RWPE2 (cell line): Measurements from ENCODE around the gene S1PR4.

Experiments used
- ATAC-seq: fragments of 200-7000 bp; cut with Tn5 transposase; 3 replicates; pipeline ENCODE4 v1.9.1; 2021; ENCODE audit warnings: low read depth
- DNase-seq: peaks from one replicate; pipeline ENCODE4 v3.0.0-alpha.2; 2020; ENCODE audit warnings: low spot score
- H3K27ac ChIP-seq: fragments of 450-650 bp; 2 replicates; pipeline ENCODE4 v1.5.1; 2017; ENCODE audit warnings: mild to moderate bottlenecking; ENCODE audit not compliant: poor library complexity, severe bottlenecking
- H3K27me3 ChIP-seq: fragments of 250-450 bp; sonication (Bioruptor Pico); 2 replicates; pipeline ENCODE4 v1.5.1; 2021; ENCODE audit warnings: mild to moderate bottlenecking, moderate library complexity; ENCODE audit not compliant: insufficient read depth, poor library complexity, severe bottlenecking
- H3K36me3 ChIP-seq: fragments of 250-450 bp; sonication (Bioruptor Pico); 2 replicates; pipeline ENCODE4 v1.5.1; 2020; ENCODE audit warnings: low read depth, mild to moderate bottlenecking, moderate library complexity
- H3K4me1 ChIP-seq: fragments of 250-450 bp; sonication (Bioruptor Pico); 2 replicates; pipeline ENCODE4 v1.5.1; 2021; ENCODE audit warnings: mild to moderate bottlenecking, moderate library complexity; ENCODE audit not compliant: insufficient read depth, poor library complexity, severe bottlenecking
- H3K4me3 ChIP-seq: fragments of 250-450 bp; sonication (Bioruptor Pico); 2 replicates; pipeline ENCODE4 v1.5.1; 2021; ENCODE audit warnings: mild to moderate bottlenecking, moderate library complexity; ENCODE audit not compliant: severe bottlenecking
- H3K9me3 ChIP-seq: fragments of 250-450 bp; sonication (Bioruptor Pico); 2 replicates; pipeline ENCODE4 v1.5.1; 2021; ENCODE audit warnings: mild to moderate bottlenecking, moderate library complexity; ENCODE audit not compliant: severe bottlenecking
- TF ChIP-seq, protein P1 (sequence below): fragments of 450-650 bp; IDR thresholded peaks from one replicate; pipeline ENCODE4 v1.5.1; 2017; ENCODE audit warnings: mild to moderate bottlenecking, moderate library complexity; ENCODE audit not compliant: poor library complexity, severe bottlenecking

Gene S1PR4

DNA sequence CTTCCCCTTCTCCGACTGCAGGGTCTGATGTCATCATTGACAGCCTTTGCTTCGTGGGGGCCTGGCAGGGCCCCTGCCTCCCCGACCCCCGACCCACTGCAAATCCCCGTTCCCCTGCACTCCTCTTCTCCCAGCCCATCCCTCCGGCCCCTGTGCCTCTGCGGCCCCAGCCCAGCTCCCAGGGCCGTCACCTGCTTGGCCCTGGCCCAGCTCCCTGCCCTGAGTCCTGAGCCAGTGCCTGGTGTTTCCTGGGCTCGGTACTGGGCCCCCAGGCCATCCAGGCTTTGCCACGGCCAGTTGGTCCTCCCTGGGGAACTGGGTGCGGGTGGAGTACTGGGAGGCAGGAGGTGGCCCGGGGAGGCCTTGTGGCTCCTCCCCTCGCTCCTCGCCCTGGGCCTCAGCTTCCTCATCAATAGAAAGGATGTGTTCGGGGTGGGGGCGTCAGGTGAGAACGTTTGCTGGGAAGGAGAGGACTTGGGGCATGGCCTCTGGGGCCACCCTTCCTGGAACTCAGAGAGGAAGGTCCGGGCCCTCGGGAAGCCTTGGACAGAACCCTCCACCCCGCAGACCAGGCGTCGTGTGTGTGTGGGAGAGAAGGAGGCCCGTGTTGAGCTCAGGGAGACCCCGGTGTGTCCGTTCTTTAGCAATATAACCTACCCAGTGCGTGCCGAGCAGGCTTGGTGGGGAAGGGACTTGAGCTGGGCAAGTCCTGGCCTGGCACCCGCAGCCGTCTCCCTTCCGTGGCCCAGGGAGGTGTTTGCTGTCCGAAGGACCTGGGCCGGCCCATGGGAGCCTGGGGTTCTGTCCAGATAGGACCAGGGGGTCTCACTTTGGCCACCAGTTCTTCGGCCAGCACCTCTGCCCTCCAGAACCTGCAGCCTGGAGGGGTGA is 30.0 kb downstream of the S1PR4 start:
- H3K27ac ChIP-seq = no peak overlapping the region
- DNase-seq (peak; percentile 38), ATAC-seq (no peak)
- H3K4me3 ChIP-seq = no peak overlapping the region
- H3K27me3 ChIP-seq = no peaks in the 10 kb centered on the region
- H3K4me1 ChIP-seq = no peaks in the 10 kb centered on the region
- TF ChIP-seq, protein P1, sequence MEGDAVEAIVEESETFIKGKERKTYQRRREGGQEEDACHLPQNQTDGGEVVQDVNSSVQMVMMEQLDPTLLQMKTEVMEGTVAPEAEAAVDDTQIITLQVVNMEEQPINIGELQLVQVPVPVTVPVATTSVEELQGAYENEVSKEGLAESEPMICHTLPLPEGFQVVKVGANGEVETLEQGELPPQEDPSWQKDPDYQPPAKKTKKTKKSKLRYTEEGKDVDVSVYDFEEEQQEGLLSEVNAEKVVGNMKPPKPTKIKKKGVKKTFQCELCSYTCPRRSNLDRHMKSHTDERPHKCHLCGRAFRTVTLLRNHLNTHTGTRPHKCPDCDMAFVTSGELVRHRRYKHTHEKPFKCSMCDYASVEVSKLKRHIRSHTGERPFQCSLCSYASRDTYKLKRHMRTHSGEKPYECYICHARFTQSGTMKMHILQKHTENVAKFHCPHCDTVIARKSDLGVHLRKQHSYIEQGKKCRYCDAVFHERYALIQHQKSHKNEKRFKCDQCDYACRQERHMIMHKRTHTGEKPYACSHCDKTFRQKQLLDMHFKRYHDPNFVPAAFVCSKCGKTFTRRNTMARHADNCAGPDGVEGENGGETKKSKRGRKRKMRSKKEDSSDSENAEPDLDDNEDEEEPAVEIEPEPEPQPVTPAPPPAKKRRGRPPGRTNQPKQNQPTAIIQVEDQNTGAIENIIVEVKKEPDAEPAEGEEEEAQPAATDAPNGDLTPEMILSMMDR = no peak
- peaks cover 23% of the 10 kb centered on the region for H3K36me3 ChIP-seq
- no peaks in the 10 kb centered on the region for H3K9me3 ChIP-seq

DNA sequence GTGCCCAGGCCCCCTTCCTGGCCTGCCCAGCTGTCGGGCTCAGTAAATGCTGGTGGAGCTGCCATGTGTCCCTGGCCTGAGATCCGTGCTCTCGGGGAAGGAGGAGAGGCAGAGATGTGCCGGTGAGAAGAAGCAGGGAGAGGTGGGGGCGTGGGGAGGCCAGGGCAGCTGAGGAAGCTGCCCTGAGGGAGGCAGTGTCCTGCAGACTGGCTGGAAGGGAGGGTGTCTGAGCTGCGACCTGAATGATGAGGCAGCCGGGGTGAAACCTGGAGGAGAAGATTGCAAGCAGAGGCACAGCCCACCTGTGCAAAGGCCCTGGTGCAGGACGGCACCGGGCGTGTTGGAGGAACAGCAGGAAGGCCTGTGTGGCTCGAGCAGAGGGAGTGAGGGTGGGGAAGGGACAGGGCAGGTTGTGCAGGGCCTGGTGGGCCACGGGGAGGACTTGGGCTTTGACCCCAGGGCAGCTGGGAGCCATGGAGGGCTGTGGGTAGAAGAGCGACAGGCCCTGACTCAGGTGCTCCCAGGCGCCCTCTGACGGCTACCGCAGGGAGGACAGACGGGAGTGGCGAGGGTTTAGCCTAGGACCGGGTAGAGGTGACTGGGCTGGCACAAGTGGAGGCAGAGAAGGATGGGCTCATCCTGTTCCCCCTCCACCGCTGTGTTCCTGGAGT is 31.9 kb downstream of the S1PR4 start:
- H3K9me3 ChIP-seq = no peaks in the 10 kb centered on the region
- H3K4me3 ChIP-seq = no peak overlapping the region
- H3K27ac ChIP-seq = no peak overlapping the region
- H3K4me1 ChIP-seq = no peaks in the 10 kb centered on the region
- TF ChIP-seq, protein P1 = peak; percentile 64
- peaks cover 18% of the 10 kb centered on the region for H3K36me3 ChIP-seq
- H3K27me3 ChIP-seq = no peaks in the 10 kb centered on the region
- ATAC-seq (peak; percentile 69), DNase-seq (peak; percentile 45)

DNA sequence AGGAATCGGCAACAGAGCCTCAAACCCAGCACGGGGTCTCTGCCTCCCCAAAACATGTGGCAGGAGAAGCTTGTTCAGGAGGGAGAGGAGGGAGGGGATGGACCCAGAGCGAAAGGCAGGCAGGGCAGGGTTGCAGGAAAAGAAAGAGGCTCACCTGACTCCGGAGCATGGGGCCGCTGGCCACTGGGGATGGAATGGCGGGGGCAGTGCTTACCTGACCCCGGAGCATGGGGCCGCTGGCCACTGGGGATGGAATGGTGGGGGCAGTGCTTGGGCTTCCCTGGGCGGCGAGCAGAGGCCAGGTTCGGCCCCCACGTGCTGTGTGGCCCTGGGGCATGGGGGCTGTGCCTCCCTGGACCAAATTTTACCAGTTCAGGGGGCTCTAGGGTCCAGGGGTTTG is 32.6 kb downstream of the S1PR4 start:
- H3K36me3 ChIP-seq = peaks cover 16% of the 10 kb centered on the region
- DNase-seq = peak; percentile 26
- ATAC-seq = no peak
- no peaks in the 10 kb centered on the region for H3K27me3 ChIP-seq
- TF ChIP-seq, protein P1 = no peak
- no peaks in the 10 kb centered on the region for H3K4me1 ChIP-seq
- no peaks in the 10 kb centered on the region for H3K9me3 ChIP-seq
- no peak overlapping the region for H3K27ac ChIP-seq
- no peak overlapping the region for H3K4me3 ChIP-seq

DNA sequence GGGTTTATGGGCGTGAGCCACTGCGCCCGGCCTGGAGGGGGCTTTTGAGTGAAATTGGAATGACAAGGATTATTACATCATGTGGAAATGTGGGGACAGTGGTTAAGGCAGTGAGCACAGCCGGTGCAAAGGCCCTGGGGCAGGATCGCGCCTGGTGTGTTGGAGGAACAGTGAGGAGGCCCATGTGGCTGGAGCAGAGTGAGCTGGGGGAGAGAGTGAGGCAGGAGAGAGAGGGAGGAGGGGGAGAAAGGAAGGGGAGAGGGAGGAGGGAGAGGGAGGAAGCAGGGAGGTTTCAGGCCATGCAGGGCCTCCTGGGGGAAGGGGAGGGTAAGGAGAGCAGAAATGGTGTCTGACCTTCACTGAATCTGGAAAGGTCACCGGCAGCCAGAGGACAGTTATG is 34.6 kb downstream of the S1PR4 start:
- Histone ChIP-seq H3K4me1 (no peaks in the 10 kb centered on the region), H3K27me3 (no peaks in the 10 kb centered on the region), H3K36me3 (no peaks in the 10 kb centered on the region), H3K4me3 (no peak overlapping the region), H3K27ac (no peak overlapping the region), H3K9me3 (no peaks in the 10 kb centered on the region)
- ATAC-seq (no peak), DNase-seq (peak; percentile 19)
- TF ChIP-seq, protein P1 = no peak

DNA sequence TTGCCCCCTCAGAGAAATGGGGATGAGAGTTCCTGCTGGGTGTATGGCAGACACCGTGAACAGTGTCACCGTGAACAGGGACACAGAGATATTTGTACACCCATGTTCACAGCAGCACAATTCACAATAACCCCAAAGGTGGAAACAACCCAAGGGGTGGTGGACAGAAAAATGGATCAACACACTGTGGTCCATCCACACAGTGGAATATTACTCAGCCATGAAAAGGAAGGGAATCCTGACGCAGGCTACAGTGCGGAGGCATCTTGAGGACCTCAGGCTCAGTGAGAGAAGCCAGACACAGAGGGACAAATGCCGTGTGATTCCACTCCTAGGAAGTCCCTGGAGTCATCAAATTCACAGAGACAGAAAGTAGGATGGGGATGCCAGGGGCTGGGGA is 38.3 kb downstream of the S1PR4 start:
- Histone ChIP-seq H3K4me3 (no peak overlapping the region), H3K9me3 (no peaks in the 10 kb centered on the region), H3K27me3 (no peaks in the 10 kb centered on the region), H3K27ac (no peak overlapping the region), H3K4me1 (no peaks in the 10 kb centered on the region), H3K36me3 (no peaks in the 10 kb centered on the region)
- ATAC-seq (no peak), DNase-seq (peak; percentile 9)
- TF ChIP-seq, protein P1 = no peak
